ENCODE results near the gene TPP2. TPM values are rescaled to one million over a fixed set of nuclear protein-coding genes. Genes with fewer than 3 reads are reported as not detected.

The TPP2 gene
- total RNA-seq, 2 donors from 2014 or later = 33.0 to 39.1 TPM

DNA sequence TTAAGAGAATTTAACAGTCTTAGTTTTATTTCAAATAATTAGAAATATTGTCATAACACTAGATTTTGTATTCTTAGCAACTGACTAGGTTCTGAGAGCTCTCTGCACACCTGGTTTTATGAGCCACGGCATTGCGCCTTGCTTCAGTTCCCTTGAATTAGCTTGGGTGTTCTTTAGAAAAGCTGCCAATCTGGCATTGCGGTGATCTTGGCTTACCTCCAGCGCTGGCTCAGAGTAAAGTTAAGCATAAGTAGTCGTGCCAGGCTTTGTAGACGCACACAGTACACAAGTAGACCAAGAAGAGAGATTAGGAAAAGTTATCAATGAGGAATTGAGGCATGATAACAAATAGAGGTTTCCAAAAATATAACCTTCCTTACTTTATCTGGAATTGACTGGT lies 45.7 kb downstream of the TPP2 start:
- DNase-seq (peak; percentile 62), ATAC-seq (peak; percentile 77 to 82)
- intact Hi-C loops (cut with DNase I) = no loop called here

DNA sequence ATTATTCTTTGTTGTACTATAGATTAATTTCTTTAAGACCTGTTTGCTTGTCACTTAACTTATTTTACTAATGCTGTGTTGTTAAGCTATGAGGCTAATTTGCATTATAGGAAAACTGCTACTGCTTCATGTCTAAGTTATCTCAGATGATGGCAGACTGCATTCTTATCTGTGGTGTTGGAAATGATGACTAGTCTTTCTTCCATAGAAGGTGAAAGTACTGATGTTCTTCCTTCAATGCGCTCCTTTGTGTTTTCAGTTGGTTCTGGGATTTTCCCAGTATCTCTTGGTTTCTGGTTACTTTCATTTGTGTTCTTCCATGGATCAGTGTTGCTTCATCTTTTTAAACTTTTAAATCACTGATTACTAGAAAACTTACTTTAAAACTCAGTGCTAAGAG lies 46.9 kb downstream of the TPP2 start:
- DNase-seq (no peak), ATAC-seq (no peak)
- intact Hi-C loops (cut with DNase I) = no loop called here

DNA sequence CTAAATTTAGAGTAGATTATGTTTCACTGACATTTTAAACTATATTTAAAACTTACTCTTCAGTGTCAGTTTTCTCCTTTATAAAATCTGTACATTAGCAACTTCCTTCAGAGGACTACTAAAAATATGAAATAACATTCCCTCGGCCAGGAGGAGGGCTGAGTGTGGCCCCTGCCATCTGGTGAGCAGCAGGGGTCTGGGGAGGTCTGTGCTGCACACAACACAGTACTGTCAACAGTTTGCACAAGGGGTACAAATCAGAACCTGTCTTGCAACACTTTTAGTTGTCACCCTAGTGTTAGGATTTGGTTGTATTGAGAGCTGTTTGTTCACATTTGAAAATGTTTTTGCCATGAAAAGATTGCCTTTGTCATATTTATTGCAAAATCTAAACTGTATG lies 48.9 kb downstream of the TPP2 start:
- ATAC-seq (no peak), DNase-seq (no peak)
- intact Hi-C loops (cut with DNase I) = loop anchor here in 1 of 2 donors (5.0 kb wide), 1 partner anchor 43 kb away; no protein-coding TSS in a partner anchor

DNA sequence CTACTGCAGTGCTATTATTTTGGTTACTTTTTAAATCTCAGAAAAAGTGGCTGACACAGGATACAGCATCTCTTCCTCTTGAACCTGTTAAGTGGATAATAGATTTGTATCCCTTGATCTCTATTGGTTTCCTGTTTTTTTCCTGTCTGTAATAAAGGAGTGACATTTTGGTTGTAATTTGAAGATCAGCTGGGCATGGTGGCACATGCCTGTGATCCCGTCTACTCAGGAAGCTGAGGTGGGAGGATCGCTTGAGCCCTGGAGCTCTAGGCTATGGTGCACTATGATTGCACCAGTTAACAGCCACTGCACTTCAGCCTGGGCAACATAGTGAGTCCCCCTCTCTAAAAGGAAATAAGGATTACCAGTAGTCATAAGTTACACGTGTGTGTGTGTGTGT lies 51.3 kb downstream of the TPP2 start:
- intact Hi-C loops (cut with DNase I) = loop anchor here in 1 of 2 donors (5.0 kb wide), 1 partner anchor 46 kb away; no protein-coding TSS in a partner anchor
- ATAC-seq (no peak), DNase-seq (no peak)

DNA sequence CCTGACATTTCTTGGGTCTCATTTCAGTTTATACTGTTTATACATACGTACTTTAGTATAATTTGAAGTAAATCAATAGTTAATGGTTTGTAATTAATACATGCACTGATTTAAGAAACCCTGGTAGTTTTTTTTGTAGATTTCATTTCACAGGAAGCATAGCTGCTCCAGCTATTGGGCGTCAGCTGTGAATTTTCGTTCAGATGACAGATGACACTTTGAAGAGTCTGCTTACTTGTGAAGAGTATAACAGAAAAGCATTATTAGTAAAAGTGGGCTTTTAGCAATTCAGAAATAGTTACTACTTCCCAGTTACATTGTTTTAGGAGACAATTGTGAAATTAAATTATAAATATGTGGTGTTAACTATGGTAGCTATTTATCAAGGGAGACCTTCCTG lies 53.7 kb downstream of the TPP2 start:
- intact Hi-C loops (cut with DNase I) = no loop called here
- ATAC-seq = no peak
- DNase-seq = no peak

DNA sequence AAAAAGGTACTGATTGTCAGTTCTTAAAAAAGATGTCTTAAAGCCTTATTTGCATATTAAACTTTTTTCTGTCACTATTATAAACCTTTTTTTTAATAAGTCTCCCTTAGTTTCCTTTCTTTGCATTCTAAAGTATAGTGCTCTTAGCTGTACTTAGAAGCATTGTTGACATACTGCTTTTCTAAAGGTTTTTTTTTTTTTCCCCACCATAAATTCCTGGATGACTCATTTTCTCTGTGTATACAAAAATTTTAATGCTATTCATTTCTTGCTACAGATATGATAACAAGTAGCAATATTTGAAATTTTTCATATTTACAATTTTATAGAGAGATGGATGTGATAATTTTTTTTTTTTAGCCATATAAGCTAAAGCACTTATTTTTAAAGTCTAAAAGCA lies 54.6 kb downstream of the TPP2 start:
- intact Hi-C loops (cut with DNase I) = no loop called here
- DNase-seq (no peak), ATAC-seq (no peak)

DNA sequence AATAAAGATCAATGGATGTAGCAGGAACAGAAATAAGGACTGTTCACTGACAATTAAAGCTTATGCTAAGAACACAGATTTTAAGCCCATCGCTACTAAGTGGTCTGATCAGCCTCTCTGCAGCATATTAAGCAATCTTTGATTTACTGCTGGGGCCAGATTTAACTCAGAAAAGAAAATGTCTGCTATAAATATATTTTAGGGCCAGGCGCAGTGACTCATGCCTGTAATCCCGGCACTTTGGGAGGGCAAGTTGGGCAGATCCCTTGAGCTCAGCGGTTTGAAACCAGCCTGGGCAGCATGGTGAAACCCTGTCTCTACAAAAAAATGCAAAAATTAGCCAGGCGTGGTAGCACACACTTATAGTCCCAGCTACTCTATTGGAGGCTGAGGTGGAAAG lies 55.1 kb downstream of the TPP2 start:
- intact Hi-C loops (cut with DNase I) = no loop called here
- no peak for ATAC-seq
- DNase-seq = no peak

DNA sequence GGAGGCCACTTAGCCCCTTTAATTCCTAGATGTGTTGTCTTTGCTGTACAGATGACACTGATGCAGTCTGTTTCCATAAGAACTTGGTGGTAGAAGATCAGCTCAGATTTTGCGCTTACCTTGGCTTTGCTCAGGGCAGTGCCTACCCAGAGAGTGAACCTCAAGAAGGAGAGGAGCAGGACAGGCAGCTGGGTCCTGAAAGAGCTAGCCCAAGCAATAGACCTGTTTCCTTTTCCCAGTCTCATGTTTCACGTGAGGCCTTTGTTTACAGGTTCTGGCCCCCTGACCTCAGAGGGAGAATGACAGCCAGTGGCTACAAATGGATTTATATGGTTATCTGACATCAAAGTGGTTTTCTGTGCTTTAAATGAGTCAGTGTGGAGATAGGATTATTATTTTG lies 58.0 kb downstream of the TPP2 start:
- intact Hi-C loops (cut with DNase I) = no loop called here
- no peak for ATAC-seq

DNA sequence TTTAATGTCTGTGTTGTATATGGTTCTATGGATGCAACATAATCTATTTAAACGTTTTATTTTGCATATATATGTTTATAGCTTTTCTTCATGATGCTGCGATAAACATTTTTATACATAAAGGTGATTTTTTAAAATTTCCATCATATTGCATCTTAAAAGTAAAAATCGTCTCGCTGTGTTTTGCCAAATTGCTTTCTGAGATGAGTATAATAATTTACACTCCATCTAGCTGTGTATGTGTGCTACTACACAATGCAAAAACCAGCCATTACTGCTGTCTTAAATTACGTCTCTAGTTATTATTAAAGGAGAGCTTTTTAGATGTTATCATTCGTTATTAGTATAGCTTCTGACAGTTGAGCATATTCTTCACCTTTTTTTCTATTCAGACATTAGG lies 60.8 kb downstream of the TPP2 start:
- no peak for ATAC-seq
- DNase-seq = no peak
- intact Hi-C loops (cut with DNase I) = no loop called here

More for the DNA sequence above, 58.0 kb downstream of the TPP2 start:
- DNase-seq = no peak

DNA sequence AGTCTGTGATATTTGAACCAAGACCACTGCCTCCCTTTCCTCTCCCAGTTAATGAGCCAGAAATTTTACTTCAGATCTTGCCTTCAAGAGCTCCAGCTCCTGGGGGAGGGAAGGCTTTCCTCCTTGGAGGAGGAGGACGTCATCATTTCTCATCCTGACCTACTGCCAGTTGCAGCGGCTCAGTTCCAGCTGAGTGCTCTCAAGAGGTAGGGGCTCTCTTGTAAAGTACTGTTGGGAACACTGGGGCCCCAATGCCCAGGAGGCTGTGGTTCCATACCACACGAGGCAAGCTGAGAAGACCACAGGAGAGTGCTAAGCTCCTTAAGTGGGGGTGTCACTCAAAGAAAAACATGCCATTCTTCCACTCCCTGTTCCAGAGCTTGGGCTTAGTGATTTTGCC lies 61.9 kb downstream of the TPP2 start:
- no peak for ATAC-seq
- no peak for DNase-seq
- intact Hi-C loops (cut with DNase I) = no loop called here

DNA sequence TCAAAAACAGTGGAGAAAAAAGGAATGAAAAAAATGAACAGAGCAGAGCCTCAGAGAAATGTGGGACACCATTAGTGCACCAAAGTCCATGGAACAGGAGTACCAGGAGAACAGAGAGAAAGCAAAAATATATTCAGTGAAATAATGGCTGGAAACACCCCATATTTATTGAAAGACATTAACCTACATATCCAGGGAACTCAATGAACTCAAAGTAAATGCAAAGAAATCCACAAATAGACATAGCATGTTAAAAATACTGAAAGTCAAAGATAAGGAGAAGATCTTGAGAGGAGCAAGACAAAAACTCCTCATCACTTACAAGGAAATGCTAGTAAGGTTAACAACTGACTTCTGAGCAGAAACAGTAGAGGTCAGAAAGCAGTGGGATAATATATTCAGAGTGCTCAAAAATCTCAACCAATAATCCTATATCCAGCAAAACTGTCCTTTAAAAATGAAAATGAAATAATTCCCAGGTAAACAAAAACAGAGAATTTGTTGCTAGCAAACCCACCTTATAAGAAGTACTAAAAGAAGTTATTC lies 62.5 kb downstream of the TPP2 start:
- ATAC-seq (no peak), DNase-seq (no peak)
- intact Hi-C loops (cut with DNase I) = no loop called here

DNA sequence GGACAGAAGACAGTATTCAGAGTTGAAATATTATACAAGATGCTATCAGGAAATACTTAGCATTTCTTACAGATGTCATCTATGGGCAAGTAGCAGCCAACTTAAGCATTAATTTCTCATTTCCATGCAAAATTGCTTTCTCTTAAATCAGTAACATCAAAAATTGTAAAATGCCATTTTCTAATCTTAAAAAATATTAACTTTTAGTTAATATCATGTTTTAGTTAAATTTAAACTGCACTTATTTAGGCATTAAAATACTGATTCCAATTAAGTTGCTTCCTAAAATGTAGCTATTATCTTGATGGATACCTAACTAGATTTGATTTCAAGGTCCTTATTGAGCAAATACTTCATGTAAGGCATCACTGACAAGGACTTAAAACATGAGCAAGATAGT lies 70.2 kb downstream of the TPP2 start:
- DNase-seq (no peak), ATAC-seq (no peak)
- intact Hi-C loops (cut with DNase I) = no loop called here

DNA sequence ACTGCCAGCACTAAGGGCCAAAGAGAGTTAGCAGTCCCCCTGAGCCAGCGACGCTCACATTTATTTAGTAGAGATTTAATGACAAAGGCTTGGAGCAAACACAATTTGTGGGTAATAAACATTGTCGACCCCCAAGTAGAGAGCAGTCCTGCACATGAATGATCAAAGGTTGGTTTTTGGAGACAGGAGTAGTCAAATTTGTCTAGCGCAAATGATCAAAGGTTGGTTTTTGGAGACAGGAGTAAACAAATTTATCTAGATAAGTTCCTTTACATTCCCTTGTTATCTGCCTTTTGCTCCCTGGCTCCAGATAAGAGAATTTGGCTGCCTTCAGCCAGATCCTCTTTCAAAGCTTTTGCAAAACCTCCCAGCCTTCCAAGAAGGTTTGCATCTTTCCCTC lies 71.1 kb downstream of the TPP2 start:
- ATAC-seq = no peak
- intact Hi-C loops (cut with DNase I) = no loop called here
- DNase-seq = no peak

DNA sequence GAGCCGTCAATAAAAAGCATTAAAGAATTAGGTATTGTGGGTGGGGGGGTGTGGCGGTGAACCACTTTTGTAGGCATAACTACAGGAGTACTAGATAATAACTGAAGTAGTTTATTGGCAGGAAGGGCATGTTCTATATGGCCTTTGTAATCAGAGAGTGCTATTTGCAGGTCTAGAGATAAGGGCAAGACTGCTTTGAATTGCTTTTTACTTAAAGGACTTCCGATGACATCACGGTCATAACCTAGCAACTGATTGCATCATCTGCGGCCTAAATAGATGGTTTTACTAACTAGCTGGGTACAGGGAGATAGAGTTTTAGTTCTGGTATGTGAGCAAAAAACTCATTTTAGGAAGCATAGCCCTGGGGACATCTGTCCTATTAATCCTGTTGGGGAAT lies 73.3 kb downstream of the TPP2 start:
- intact Hi-C loops (cut with DNase I) = no loop called here
- ATAC-seq = no peak
- DNase-seq = no peak

DNA sequence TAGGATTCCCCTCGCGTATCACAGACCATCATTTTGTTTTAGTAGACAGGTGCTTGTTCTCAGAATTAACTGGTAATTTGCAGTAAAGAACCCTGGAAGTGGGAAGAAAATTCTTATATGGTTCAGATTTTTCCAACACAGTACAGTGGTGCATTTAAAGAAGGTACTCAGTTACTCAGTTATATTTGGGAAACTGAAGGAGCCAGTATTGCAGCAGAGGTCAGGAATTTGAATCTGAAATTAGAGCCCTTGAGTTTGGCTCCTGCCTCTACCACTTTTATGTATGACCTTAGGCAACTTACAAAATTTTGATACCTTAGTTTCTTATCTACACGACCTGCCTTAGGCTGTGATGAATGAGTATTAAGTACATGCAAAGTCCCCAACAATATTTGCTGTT lies 78.3 kb downstream of the TPP2 start:
- intact Hi-C loops (cut with DNase I) = no loop called here
- no peak for ATAC-seq

DNA sequence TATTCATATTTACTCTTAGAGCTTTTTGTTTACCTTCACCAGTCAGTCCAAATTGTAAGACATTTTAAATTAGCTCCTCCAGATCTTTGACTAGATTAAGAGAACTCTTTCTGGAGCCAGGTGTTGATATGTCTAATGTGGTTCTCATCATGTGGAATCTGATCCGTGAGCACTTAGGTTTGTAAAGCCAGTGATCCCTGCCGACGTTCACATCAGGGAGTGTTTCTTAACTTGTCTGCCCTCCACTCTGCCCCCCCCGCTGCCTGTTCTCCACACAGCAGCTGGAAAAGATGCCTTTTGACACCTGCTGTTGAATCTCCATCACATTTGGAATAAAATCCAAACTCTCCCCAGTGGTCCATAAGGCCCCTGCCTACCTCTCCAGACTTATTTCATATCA lies 80.3 kb downstream of the TPP2 start:
- DNase-seq (no peak), ATAC-seq (no peak)
- intact Hi-C loops (cut with DNase I) = no loop called here

More for the DNA sequence above, 78.3 kb downstream of the TPP2 start:
- DNase-seq = no peak

DNA sequence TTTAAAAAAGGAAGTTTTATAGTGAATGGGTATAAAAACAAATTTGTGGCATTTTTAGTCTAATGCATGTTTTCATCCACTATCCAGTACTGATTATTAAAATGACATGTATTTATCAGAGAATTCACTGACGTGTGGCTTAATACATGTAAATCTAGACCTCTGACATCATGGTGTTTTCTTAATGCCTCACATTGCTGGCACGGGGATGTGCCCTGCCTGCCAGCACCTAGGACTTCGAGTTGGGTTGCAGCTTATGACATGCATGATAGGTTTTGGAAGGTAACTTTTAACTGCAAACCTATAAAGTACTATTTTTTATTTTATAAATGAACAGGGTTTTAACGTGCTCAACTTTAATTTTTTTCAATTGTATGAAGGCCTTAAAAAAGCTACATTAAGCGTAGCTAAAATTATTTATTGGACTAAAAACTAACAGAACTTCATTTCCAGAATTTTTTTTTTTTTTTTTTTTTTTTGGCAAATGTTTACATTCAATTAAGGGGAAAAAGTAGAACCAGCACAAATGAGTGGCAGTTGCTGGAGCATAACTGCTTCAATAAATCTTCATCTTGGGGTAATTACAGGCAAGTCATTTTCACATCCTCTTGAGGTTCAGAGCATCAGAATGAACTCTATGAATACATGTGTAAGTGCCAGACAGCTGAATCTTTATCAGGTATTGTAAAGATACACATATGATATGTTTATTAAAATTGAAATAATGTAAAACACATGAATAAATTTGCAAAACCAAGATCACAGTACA lies 81.7 kb downstream of the TPP2 start:
- ATAC-seq (peak in 1 of 2 donors; percentile 54), DNase-seq (no peak)
- intact Hi-C loops (cut with DNase I) = no loop called here

DNA sequence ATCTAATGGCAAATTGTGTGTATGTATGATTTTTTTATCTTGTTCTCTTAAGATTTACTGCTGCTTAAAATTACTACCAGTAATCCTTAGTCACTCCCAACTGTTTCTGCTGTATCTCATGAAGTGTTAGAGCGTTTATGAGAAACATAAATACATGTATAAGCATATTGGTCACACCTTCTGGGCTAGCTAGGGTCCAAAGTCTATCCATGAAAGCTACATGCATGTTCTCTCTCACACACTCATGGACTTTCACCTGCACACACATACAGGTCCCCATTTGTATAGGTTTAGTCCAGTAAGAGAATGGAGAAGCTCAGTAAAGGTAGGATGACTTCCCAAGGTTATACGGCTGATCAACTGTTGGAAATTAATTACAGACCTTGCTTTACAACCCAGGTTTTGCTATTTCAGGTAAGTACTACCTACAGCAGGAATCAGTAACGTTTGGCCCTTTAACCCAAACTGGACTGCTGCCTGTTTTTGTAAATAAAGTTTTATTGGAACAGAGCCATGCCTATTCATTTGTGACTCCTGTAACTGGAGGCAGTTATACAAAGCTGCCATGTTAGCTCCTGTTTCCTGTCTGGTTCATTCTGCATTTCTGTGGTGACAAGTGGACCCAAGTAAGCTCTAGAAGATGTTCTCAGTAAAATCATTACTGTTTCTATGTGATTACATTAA lies 82.8 kb downstream of the TPP2 start:
- DNase-seq = no peak
- intact Hi-C loops (cut with DNase I) = no loop called here
- ATAC-seq = no peak

DNA sequence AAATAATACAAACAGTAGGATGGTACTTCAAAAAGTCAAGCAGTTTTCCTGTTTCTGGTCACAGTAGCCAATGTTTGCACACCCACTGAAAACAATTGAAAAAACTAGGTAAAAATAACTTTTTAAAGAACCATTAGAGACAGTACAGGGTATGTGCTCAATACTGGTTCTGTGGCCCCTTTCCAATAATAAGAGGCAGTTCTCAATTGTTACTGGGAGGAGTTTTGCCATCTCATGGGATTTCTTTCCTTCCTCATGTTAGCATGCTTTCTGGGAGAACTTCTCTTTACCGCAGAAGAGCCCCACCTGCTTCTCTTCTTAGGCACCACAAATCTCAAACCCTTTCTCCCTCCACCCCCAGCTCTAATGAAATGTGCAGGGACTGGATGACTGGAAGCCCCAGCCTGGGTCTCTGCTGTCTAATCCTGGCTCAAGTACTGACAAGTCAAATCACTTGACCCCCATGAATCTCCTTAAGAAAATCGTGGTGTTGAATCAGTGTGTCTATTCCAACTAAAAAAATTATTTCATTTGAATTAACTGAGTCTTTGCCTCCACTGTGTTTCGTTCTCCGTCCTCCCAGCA lies 83.4 kb downstream of the TPP2 start:
- no peak for DNase-seq
- ATAC-seq = no peak
- intact Hi-C loops (cut with DNase I) = no loop called here
